Choroid plexus epithelial cell (primary cell): Measurements from ENCODE around the gene PKP3.
"Not testable (repeated sequence)": the region's sequence is repeated elsewhere in the genome, so short reads cannot be mapped to it uniquely, and the experiment has no call there.

Source experiments
- DNase-seq: peaks from one replicate; pipeline ENCODE4 v3.0.0-alpha.2; 2010; ENCODE audit warnings: low read depth
- H3K4me3 ChIP-seq: 2 replicates; pipeline ENCODE4 v1.5.1; 2011; ENCODE audit warnings: low read depth, mild to moderate bottlenecking, control low read depth, low read length, moderate library complexity
- TF ChIP-seq, protein P1 (sequence below): conservative IDR thresholded peaks from 2 replicates; pipeline ENCODE4 v1.5.1; 2011; ENCODE audit warnings: low read depth, mild to moderate bottlenecking, control low read depth, inconsistent platforms, low read length, moderate library complexity

The PKP3 gene, protein sequence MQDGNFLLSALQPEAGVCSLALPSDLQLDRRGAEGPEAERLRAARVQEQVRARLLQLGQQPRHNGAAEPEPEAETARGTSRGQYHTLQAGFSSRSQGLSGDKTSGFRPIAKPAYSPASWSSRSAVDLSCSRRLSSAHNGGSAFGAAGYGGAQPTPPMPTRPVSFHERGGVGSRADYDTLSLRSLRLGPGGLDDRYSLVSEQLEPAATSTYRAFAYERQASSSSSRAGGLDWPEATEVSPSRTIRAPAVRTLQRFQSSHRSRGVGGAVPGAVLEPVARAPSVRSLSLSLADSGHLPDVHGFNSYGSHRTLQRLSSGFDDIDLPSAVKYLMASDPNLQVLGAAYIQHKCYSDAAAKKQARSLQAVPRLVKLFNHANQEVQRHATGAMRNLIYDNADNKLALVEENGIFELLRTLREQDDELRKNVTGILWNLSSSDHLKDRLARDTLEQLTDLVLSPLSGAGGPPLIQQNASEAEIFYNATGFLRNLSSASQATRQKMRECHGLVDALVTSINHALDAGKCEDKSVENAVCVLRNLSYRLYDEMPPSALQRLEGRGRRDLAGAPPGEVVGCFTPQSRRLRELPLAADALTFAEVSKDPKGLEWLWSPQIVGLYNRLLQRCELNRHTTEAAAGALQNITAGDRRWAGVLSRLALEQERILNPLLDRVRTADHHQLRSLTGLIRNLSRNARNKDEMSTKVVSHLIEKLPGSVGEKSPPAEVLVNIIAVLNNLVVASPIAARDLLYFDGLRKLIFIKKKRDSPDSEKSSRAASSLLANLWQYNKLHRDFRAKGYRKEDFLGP

GRCh38 chr11:394034-394857 is at the start of gene PKP3:
Gene PKP3 (plus strand): TSS chr11:394209. CDS start chr11:394293, 84 bp downstream.
- DNase-seq: peak; percentile 46
- TF ChIP-seq, protein P1, sequence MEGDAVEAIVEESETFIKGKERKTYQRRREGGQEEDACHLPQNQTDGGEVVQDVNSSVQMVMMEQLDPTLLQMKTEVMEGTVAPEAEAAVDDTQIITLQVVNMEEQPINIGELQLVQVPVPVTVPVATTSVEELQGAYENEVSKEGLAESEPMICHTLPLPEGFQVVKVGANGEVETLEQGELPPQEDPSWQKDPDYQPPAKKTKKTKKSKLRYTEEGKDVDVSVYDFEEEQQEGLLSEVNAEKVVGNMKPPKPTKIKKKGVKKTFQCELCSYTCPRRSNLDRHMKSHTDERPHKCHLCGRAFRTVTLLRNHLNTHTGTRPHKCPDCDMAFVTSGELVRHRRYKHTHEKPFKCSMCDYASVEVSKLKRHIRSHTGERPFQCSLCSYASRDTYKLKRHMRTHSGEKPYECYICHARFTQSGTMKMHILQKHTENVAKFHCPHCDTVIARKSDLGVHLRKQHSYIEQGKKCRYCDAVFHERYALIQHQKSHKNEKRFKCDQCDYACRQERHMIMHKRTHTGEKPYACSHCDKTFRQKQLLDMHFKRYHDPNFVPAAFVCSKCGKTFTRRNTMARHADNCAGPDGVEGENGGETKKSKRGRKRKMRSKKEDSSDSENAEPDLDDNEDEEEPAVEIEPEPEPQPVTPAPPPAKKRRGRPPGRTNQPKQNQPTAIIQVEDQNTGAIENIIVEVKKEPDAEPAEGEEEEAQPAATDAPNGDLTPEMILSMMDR: no peak
- H3K4me3 ChIP-seq: no peak within 1 kb of the TSS

DNA sequence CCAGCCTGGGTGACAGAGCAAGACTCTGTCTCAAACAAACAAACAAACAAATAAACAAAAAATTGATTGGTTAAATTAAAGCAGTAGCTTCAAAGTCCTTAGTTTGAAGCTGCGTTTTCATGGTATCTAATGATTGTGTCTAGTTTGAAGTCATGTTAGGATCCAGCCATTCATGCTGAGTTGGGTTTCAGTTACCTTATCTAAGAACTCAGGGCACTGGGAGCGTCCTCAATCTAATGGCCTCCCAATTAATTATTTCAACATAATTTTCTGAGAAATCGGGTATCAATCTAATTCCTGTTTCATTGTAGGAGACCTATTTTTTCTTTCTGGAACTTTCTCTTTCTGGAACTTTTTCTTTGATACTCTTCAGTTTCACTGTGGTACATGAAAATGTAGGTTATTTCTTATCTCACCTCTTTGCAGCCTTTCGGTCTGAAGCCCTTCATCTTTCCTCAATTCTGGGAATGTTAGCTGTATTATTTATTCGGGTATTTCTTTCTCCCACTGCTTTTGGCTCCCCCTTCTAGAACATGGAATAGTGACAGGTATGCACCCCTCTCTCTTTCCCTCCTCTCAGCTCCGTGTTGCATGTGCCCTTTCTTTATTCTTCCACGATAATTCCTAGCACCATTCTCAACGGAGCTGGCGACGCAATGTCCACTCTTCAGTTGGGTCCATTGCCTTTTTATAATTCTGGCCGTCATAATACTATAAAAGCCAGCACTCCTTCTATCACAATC is 49.0 kb upstream of the PKP3 start:
- TF ChIP-seq, protein P1: no peak
- DNase-seq: no peak
- no peak overlapping the region for H3K4me3 ChIP-seq

DNA sequence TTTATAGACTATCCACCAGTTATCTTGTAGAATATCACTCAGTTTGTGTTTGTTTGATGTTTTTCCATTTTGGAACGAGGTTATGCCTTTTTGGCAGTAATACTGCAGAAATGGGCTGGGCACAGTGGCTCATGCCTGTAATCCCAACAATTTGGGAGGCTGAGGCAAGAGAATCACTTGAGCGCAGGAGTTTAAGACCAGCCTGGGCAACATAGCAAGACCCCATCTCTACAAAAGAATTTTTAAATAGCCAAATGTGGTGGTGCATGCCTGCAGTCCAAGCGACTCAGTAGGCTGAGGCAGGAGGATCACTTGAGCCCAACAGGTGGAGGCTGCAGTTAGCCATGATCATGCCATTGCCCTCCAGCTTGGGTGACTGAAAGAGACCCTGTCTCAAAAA is 47.5 kb upstream of the PKP3 start:
- TF ChIP-seq, protein P1: no peak
- DNase-seq: no peak
- H3K4me3 ChIP-seq: no peak overlapping the region

GRCh38 chr11:349270-349954 is 44.6 kb upstream of the PKP3 start:
- not testable (repeated sequence) for H3K4me3 ChIP-seq, DNase-seq

DNA sequence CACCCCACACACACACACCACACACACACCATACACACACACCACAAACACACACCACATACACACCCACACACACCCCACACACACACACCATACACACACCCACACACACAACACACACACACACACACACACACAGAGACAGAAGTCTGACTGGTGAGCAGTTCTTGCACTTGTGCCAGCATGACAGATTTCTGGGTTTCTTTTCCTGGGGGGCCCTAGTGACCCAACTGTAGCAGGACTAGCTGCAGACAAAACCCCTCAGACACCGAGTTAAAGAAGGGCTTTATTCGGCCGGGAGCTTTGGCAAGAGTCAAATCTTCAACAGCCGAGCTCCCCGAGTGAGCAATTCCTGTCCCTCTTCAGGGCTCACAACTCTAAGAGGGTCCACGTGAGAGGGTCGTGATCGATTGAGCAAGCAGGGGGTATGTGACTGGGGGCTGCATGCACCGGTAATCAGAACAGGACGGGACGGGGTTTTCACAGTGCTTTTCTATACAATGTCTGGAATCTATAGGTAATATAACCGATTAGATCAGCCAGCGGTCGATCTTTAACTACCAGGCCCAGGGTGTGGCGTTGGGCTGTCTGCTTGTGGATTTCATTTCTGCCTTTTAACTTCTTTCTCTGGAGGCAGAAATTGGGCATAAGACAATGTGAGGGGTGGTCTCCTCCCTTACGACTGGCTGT is 43.8 kb upstream of the PKP3 start:
- not testable (repeated sequence) for H3K4me3 ChIP-seq, DNase-seq

DNA sequence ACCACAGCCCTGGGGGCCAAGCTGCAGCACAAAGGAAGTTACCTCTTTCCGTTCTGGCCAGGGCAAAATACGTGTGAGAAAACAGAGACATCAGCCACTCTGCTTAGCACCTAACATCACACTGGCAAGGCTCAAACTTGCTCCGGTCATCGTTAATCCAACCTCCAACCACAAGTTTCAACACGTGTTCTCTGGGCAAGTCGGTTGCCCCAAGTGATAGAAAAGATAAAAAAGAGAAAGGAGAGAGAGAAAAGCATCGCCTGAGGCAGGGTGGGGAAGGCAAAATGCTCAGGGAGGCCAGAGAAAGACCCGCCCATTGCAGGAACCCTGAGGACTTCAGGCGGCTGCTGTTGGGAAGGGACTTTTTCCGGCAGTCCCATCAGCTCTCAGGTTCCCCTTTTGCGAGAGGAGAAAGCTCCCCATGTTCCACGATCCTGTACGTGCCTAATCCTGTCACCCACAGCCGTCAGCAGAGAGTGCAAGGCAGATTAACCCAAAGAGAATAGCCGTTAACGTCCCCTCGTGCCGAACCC is 43.2 kb upstream of the PKP3 start:
- DNase-seq: no peak
- no peak overlapping the region for H3K4me3 ChIP-seq
- TF ChIP-seq, protein P1: no peak
